COLO829 (cell line): ENCODE measurements around the gene RFX3.

ENCODE experiments used
- DNase-seq: peaks from one replicate; pipeline ENCODE4 v3.0.0; 2012; ENCODE audit warnings: low spot score

Gene RFX3

DNA sequence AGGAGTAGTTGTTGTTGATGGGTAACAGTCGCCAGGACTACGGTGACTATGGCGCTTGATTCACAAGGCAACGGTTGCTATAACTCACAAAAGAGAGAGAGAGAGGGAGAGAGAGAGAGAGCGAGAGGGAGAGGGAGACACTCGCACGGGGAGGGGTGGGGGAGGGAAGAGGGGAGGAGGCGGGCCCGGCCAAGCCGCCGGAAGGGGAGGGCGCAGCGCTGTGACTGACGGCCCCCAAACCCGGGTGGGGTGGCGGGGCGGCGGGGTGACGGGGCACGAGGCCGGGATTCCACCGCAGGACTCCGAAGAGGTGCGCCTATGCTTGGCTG is at the start of gene RFX3:
Gene RFX3, minus strand, starts transcription at position 166 of the 329 bp plus-strand sequence. CDS start 130,413 bp downstream, outside the sequence.
- peak; percentile 58 for DNase-seq

- DNase-seq = no peak
These were observed 45.7 kb upstream of the RFX3 start for GRCh38 chr9:3571500-3571899.

- no peak for DNase-seq
These were observed 43.7 kb upstream of the RFX3 start for GRCh38 chr9:3569529-3569928.

DNA sequence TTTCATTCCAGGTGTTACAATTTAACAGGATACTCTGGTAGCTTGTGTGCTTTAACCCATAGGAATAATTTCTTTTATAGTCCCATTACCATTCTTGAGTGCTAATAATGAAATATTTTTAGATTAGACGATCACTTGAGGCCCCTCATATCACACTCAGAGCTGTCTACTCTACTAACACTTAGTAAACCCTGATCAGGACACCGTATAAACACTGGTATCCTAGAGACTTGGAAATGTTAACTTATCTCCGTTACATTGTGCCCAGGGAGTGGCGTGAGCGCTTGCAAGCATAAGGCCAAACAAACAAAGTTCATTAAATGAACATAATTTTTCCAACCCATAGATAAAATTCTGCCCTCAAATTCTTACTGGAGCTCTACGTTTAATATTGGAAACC is 42.2 kb upstream of the RFX3 start:
- no peak for DNase-seq

- peak; percentile 16 for DNase-seq
These were observed 27.4 kb upstream of the RFX3 start for GRCh38 chr9:3553076-3553765.

- no peak for DNase-seq
These were observed 23.4 kb upstream of the RFX3 start for GRCh38 chr9:3549225-3549624.

DNA sequence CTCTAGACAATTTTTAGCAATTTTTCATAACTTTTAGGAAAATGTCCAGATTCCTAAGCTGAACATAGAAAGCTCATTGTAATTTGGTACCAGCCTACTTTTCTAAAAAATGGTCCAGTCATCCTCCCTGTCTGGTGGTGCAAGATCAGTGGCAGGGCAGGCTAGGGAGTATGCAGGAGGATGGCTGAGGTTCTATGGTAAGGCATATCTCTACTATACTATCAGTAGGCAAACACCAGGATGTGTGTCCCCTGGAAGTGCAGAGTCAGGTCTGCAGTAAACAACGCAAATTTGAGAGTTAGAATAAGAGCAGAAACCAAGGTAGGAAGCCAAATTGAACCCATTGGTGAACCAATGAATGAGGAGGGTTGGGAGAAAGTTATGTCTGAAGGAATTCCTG is 22.8 kb upstream of the RFX3 start:
- no peak for DNase-seq

GRCh38 chr9:3541206-3541605 is 15.4 kb upstream of the RFX3 start:
- DNase-seq = no peak

GRCh38 chr9:3534614-3535404 is 9.0 kb upstream of the RFX3 start:
- DNase-seq = peak; percentile 4

- DNase-seq = no peak
These were observed 6.4 kb upstream of the RFX3 start for GRCh38 chr9:3532158-3532557.

GRCh38 chr9:3528451-3528850 is 2.6 kb upstream of the RFX3 start:
- DNase-seq = no peak

- no peak for DNase-seq
These were observed 1.5 kb upstream of the RFX3 start for GRCh38 chr9:3526997-3527940.

GRCh38 chr9:3526165-3526996 is 580 bp upstream of the RFX3 start:
- DNase-seq = peak; percentile 60

GRCh38 chr9:3525096-3525835 is 535 bp downstream of the RFX3 start:
- DNase-seq = no peak

GRCh38 chr9:3521966-3522365 is 3.8 kb downstream of the RFX3 start:
- no peak for DNase-seq

DNA sequence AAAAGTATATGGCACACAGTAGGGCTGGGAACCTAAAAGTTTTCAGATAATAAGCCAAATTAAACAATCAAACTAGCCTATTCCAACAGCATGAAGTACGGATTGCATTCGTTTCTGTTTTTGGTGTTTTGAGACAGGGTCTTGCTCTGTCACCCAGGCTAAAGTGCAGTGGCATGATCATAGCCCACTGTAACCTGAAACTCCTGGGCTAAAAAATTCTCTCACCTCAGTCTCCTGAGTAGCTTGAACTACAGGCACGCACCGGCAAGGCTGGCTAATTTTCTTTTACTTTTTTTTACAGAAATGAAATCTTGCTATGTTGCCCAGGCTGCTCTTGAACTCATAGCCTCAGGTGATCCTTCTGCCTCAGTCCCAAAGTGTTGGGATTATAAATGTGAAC is 5.2 kb downstream of the RFX3 start:
- no peak for DNase-seq

GRCh38 chr9:3517377-3518048 is 8.3 kb downstream of the RFX3 start:
- no peak for DNase-seq

DNA sequence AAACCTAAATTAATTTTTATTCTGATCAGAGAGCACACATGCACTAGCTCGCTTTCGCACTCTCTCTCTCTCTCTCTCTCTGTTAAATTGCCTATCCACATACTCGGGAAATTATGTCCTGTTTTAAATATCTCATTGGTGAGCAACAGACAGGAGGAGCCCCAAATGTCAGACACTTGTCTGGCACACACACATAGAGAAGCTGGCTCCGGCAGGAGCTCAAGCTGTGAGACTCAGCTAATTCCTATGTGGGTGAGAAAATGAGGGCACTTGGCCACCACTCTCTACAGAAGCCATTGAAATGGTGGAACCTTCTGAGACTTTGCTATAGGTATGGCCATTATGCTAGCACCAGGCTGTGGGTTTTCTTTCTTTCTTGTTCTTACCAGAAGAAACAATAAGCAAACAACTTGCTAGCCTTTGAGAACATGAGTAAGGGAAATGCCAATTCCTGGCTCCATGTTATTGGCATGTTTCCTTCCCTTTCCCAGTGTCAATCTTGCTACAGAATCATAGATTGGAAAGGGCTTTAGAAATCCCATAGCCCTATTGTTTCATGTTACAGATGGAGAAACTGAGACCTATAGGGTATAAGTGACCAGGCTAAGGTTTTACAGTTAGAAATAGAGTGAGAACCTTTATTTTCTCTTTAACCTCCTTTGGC is 9.0 kb downstream of the RFX3 start:
- no peak for DNase-seq

DNA sequence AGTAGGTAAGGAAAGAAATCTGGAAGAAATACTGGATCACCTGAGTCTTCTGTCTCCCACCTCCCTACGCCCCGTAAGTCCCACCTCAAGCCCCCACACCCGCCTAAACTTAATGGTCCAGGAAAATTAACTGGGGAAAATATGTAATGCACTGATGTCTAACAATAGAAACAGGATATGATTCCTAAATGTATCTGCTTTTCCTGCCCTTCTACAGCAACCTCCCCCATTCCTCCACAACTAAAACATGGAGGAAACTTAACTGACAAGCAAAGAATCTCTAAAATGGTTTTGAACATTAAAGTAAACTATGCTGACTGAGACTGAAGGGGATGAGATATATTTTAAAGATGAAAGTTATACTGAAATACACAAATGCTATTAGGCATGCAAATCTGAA is 10.4 kb downstream of the RFX3 start:
- DNase-seq = no peak

- no peak for DNase-seq
These were observed 11.0 kb downstream of the RFX3 start for GRCh38 chr9:3514786-3515185.
